Psoas muscle (tissue), 8 donors: ENCODE data around the gene KRTAP10-5. TPM values are rescaled to one million over a fixed set of nuclear protein-coding genes. Genes with fewer than 3 reads are reported as not detected.
"Not testable (repeated sequence)": the region's sequence is repeated elsewhere in the genome, so short reads cannot be mapped to it uniquely, and the experiment has no call there.

Experiments
- ATAC-seq, 4 donors: fragments of 200-7000 bp; cut with Tn5 transposase; one replicate each; pipeline ENCODE4 v1.9.1; 2020; ENCODE audit warnings: moderate library complexity in 3 of 4, mild to moderate bottlenecking in 2 of 4
- DNase-seq, 2 donors: peaks; one replicate each; pipeline ENCODE4 v3.0.0-alpha.2; 2020
- H3K27ac ChIP-seq: fragments of 200-600 bp; one replicate; pipeline ENCODE4 v1.8.0; 2022
- H3K27me3 ChIP-seq, 3 donors: fragments of 200-600 bp in 1 of 3; one replicate each; pipeline versions ENCODE4 v1.6.1 to v1.8.0; 2013 to 2022; ENCODE audit warnings: low read length in 2 of 3, mild to moderate bottlenecking in 2 of 3, moderate library complexity in 1 of 3; ENCODE audit not compliant: insufficient read depth in 3 of 3
- H3K36me3 ChIP-seq, 2 donors: fragments of 200-600 bp in 1 of 2; one replicate each; pipeline versions ENCODE4 v1.6.1 to v1.8.0; 2013 to 2022; ENCODE audit warnings: low read depth in 1 of 2, mild to moderate bottlenecking in 1 of 2, moderate library complexity in 1 of 2; ENCODE audit not compliant: insufficient read depth in 1 of 2
- H3K4me1 ChIP-seq: fragments of 200-600 bp; one replicate; pipeline ENCODE4 v1.8.0; 2022
- H3K4me3 ChIP-seq: fragments of 200-600 bp; one replicate; pipeline ENCODE4 v1.8.0; 2022; ENCODE audit warnings: mild to moderate bottlenecking
- H3K9me3 ChIP-seq: fragments of 200-600 bp; one replicate; pipeline ENCODE4 v1.8.0; 2022
- WGBS, 3 donors: extraction: QIAGEN DNeasy Blood & Tissue Kit; methylation state at CpG; one replicate each; pipeline versions ENCODE4 v1.1.6 to v1.1.7; 2013; 5-methylcytosine and 5-hydroxymethylcytosine counted together
- intact Hi-C, 2 donors: fragments of 100-400 bp; cut with DNase I; formaldehyde crosslinking; loops; one replicate each; pipeline versions ENCODE4 v1.11.0 to v1.14.2; 2022
- polyA plus RNA-seq, 3 donors: library from polyadenylated mRNA; stranded (reverse); fragments of 200-250 nt; gene quantifications; one replicate each; pipeline ENCODE4 v1.2.3, GENCODE V29; 2013
- total RNA-seq, 4 donors: library from RNA; stranded (reverse); fragmentation: NEBNext Ultra II Directional in 2 of 4; extraction: Animal tissue kit (Norgen Biotek cat#: 25700) in 2 of 4; gene quantifications; one replicate each; pipeline versions ENCODE4 v1.2.1 to v1.2.4, GENCODE V29; 2021 to 2023
- TF ChIP-seq, protein P1 (sequence below): fragments of 200-600 bp; IDR thresholded peaks from one replicate; pipeline ENCODE4 v1.8.0; 2022; ENCODE audit warnings: antibody characterized with exemption
- donor health status: healthy with polysubstance abuse.
- donor health status: DM: no; HTN: no; CAD: no; lungs with moderate emphysema.
- donor health status: Bipolar disorder and iron deficiency.
- donor health status: healthy.
- donor health status: DM: yes; HTN: yes; CAD: no.
- donor health status: DM: no; HTN: no; CAD: no.
- donor health status: DM: no; HTN: no; CAD: no.
- donor health status: DM: yes; HTN: yes; CAD: no.

The KRTAP10-5 gene
- total and polyA plus RNA-seq, 7 donors = not detected

DNA sequence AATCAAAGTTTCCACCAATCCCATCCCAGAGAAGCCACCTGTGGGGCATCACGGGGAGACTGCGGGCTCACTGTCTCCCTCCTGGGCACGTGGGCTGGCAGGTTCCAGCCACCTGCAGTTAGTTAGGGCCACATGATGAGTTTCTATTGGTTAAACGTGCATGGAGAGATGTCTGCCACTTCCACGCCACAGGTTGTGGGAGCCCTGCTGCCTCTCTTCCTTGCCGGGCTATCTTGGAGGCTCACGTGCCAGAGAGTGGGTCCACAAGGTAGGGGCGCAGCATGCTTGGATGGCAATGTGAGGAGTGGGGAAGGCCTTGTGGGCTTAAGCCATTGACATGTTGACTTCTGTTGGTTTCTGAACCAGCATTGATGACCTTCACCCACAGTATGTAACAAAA, 23.5 kb upstream of the KRTAP10-5 start:
- ATAC-seq = no peak
- H3K4me1 ChIP-seq = no peaks in the 10 kb centered on the region
- no peak overlapping the region for H3K4me3 ChIP-seq
- 80 to 83% (median 83%) methylated on average over 8 of the region's 8 CpGs for WGBS, 3 donors
- peaks cover 1% of the 10 kb centered on the region for H3K9me3 ChIP-seq
- intact Hi-C loops = no loop called here
- H3K27me3 ChIP-seq = peaks cover 0 to 51% (median 10%) of the 10 kb centered on the region in 3 donors
- TF ChIP-seq, protein P1, sequence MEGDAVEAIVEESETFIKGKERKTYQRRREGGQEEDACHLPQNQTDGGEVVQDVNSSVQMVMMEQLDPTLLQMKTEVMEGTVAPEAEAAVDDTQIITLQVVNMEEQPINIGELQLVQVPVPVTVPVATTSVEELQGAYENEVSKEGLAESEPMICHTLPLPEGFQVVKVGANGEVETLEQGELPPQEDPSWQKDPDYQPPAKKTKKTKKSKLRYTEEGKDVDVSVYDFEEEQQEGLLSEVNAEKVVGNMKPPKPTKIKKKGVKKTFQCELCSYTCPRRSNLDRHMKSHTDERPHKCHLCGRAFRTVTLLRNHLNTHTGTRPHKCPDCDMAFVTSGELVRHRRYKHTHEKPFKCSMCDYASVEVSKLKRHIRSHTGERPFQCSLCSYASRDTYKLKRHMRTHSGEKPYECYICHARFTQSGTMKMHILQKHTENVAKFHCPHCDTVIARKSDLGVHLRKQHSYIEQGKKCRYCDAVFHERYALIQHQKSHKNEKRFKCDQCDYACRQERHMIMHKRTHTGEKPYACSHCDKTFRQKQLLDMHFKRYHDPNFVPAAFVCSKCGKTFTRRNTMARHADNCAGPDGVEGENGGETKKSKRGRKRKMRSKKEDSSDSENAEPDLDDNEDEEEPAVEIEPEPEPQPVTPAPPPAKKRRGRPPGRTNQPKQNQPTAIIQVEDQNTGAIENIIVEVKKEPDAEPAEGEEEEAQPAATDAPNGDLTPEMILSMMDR = no peak
- H3K27ac ChIP-seq = no peak overlapping the region
- H3K36me3 ChIP-seq = no peaks in the 10 kb centered on the region
- DNase-seq = no peak

DNA sequence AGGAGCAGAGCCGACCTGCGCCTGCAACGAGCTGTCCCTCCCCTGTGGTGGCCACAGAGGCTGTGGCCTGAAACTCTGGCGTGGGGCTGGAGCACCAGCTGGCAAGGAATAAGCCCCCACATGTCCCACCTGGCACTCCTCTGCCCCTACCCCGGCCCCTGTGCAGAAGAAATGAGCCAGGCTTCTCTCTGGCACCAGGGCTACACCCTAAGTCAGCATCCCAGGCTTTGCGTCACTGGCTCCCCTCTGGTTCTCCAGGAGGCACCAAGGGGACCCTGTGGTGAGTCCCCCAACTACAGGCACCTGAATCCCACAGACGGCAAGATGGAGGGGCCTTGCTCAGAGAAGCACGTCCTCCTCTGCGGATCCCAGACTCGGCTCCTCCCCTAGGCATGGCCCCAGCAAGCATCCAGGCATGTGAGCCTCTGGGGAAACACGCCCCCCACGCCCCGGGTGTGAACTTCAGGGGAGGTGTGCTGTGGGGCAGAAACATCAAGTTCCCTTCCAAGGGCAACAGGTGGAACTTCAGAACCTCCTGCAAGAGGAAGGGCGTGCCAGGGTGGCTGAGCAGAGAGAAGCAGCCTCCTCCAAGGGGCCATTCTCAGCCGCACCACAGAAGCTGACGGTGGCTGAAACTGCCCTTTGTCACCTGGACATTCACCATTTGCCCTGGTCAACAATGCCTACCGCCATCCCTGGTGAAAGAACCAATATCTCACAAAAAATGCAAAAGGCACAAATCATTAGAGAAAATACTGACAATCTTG, 22.9 kb upstream of the KRTAP10-5 start:
- WGBS, 3 donors = 43 to 56% (median 46%) methylated on average over 17 of the region's 17 CpGs
- Histone ChIP-seq H3K27ac (no peak overlapping the region), H3K36me3 (no peaks in the 10 kb centered on the region), H3K4me1 (no peaks in the 10 kb centered on the region), H3K9me3 (no peaks in the 10 kb centered on the region), H3K27me3 (peaks cover 0 to 57% (median 10%) of the 10 kb centered on the region in 3 donors), H3K4me3 (no peak overlapping the region)
- ATAC-seq (no peak), DNase-seq (no peak)
- intact Hi-C loops = no loop called here
- TF ChIP-seq, protein P1 = no peak

DNA sequence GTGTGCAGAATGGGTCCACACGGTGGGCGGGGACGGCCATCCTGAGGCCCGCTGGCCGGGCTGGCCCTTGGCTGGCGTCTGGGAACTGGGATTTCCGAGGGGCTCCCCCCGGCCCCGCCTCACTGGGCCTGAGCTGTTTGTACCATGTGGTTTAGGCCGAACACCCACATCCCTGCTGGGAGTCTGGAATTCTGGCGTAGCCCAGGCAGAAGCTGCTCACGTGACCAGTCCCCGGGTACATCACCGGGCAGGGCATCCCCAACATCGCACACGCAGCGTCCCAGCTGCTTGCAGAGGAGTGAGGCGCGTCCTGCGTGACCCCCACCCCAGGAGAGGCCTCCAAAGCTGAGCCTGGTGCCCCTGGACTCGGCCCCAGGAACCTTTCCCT, 22.1 kb upstream of the KRTAP10-5 start:
- Histone ChIP-seq H3K27me3 (peaks cover 0 to 66% (median 10%) of the 10 kb centered on the region in 3 donors), H3K27ac (no peak overlapping the region), H3K4me3 (no peak overlapping the region), H3K4me1 (no peaks in the 10 kb centered on the region), H3K9me3 (no peaks in the 10 kb centered on the region), H3K36me3 (no peaks in the 10 kb centered on the region)
- ATAC-seq (no peak), DNase-seq (no peak)
- TF ChIP-seq, protein P1 = no peak
- intact Hi-C loops = no loop called here
- WGBS, 3 donors = 41 to 52% (median 42%) methylated on average over 20 to 21 of the region's 21 CpGs

DNA sequence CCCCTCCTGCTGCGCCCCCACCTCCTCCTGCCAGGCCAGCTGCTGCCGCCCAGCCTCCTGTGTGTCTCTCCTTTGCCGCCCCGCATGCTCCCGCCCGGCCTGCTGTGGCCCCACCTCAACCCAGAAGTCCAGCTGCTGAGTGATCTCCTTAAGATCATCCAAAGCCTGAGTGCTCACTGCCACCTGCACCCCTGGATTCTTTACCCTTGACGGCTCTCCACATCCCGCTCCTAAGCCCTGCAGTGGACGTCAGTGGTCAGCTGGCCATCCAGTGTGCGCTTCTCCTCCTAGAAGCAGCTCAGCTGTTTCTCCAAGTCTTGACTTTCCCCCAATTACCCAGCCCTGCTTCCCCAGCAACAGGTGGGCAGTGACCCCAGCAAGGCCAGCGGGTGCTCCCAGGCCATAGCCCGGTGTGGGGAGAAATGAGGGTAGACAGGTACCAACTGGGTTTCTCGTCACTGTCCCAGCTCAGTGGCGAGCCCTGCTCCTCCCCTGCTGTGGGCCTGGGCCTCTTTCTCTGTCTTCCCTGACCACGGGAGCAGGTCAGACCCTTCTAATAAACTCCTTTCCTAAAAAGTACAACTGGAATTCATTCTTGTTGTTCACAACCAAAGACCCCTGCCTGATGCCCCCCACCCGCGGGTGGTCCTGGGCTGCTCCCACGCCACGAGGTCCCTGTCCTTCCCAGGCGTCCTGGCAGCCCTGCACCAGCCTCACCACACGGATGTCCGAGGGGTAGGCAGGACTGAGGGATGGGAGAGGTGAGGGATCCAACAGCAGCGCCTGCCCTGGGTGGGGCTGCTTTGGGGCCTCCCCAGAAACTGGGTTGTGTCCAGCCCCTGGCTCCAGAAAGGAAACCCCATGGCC, 21.4 kb upstream of the KRTAP10-5 start:
- WGBS, 3 donors = 42 to 46% (median 44%) methylated on average over 23 of the region's 23 CpGs

DNA sequence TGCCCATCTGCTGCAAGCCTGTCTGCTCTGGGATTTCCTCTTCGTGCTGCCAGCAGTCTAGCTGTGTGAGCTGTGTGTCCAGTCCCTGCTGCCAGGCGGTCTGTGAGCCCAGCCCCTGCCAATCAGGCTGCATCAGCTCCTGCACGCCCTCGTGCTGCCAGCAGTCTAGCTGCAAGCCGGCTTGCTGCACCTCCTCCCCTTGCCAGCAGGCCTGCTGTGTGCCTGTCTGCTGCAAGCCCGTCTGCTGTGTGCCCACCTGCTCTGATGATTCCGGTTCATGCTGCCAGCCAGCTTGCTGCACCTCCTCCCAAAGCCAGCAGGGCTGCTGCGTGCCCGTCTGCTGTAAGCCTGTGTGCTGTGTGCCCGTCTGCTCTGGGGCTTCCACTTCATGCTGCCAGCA, 20.7 kb upstream of the KRTAP10-5 start:
- H3K9me3 ChIP-seq, H3K36me3 ChIP-seq, H3K4me1 ChIP-seq, intact Hi-C loops, H3K27ac ChIP-seq, ATAC-seq, H3K4me3 ChIP-seq, DNase-seq: not testable (repeated sequence)
- H3K27me3 ChIP-seq = peaks cover 0 to 78% (median 10%) of the 10 kb centered on the region in 3 donors
- WGBS, 3 donors = 27 to 33% (median 29%) methylated on average over 9 to 10 of the region's 10 CpGs

More for the DNA sequence above, 21.4 kb upstream of the KRTAP10-5 start:
- H3K27ac ChIP-seq = no peak overlapping the region
- H3K4me3 ChIP-seq = no peak overlapping the region
- no peak for DNase-seq
- H3K9me3 ChIP-seq = no peaks in the 10 kb centered on the region
- intact Hi-C loops = no loop called here
- H3K36me3 ChIP-seq = no peaks in the 10 kb centered on the region
- no peaks in the 10 kb centered on the region for H3K4me1 ChIP-seq
- ATAC-seq = no peak
- TF ChIP-seq, protein P1 = no peak
- H3K27me3 ChIP-seq = peaks cover 0 to 72% (median 10%) of the 10 kb centered on the region in 3 donors

DNA sequence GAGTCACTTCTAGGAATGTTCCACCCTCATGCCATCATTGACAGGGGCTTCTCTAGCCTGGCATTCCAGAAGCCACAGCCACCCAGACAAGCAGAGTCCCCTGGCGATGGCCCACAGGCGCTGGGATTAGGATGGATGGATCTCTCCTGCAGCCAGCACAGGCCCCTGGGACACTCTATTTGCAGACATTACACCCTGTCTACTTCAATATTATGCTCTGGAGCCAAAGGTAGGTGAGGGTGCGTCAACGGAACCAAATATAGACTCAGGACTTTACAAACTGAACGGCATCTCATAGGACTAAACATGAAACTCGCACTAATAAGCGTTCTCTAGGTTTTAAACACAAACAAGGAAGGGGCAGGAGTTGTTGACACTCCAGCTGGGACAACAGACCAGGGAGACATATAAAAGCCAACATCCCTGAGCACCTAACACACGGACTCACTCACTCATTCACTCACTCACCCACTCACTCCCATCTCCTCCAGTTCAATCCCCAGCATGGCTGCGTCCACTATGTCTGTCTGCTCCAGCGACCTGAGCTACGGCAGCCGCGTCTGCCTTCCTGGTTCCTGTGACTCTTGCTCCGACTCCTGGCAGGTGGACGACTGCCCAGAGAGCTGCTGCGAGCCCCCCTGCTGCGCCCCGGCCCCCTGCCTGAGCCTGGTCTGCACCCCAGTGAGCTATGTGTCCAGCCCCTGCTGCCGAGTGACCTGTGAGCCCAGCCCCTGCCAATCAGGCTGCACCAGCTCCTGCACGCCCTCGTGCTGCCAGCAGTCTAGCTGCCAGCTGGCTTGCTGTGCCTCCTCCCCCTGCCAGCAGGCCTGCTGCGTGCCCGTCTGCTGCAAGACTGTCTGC, 19.9 kb upstream of the KRTAP10-5 start, which contains the start of gene KRTAP10-7:
TSS of gene KRTAP10-7 (plus strand) at position 480 of the 861 bp plus-strand sequence. CDS start at position 505, 25 bp downstream.
- H3K27ac ChIP-seq, ATAC-seq, intact Hi-C loops, DNase-seq, H3K9me3 ChIP-seq, H3K4me3 ChIP-seq, H3K36me3 ChIP-seq, H3K4me1 ChIP-seq: not testable (repeated sequence)
- H3K27me3 ChIP-seq = peaks cover 0 to 81% (median 10%) of the 10 kb centered on the region in 3 donors
- 53 to 60% (median 57%) methylated on average over 13 to 23 of the region's 23 CpGs for WGBS, 3 donors
